Fibroblast of skin of scalp (primary cell): Measurements from ENCODE around the gene CERS5.
"Not testable (repeated sequence)": the region's sequence is repeated elsewhere in the genome, so short reads cannot be mapped to it uniquely, and the experiment has no call there.

Source experiments
- DNase-seq: peaks from one replicate; pipeline ENCODE4 v3.0.0-alpha.2; 2013

Gene CERS5

GRCh38 chr12:50101663-50102062, 65.5 kb downstream of the CERS5 start:
- peak; percentile 63 for DNase-seq

DNA sequence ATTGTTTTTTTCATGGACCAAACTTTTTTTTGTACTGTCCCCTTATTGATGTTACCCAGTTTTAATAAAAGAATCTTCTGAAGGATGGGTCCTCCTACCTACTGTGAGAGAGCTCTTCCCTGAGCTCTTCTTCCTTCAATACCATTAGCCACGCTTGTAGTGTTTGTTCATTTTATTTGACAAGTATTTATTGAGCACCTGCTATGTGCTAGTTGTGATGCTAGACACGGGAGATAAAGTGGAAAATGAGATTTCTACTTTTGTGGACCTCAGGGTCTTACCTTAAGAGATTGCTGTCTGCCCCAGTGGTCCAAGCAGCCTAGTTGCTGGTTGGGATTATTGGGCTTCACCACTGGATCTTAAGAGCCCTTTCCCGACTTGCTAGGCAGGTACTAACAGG, 66.6 kb downstream of the CERS5 start:
- DNase-seq, result no peak

DNA sequence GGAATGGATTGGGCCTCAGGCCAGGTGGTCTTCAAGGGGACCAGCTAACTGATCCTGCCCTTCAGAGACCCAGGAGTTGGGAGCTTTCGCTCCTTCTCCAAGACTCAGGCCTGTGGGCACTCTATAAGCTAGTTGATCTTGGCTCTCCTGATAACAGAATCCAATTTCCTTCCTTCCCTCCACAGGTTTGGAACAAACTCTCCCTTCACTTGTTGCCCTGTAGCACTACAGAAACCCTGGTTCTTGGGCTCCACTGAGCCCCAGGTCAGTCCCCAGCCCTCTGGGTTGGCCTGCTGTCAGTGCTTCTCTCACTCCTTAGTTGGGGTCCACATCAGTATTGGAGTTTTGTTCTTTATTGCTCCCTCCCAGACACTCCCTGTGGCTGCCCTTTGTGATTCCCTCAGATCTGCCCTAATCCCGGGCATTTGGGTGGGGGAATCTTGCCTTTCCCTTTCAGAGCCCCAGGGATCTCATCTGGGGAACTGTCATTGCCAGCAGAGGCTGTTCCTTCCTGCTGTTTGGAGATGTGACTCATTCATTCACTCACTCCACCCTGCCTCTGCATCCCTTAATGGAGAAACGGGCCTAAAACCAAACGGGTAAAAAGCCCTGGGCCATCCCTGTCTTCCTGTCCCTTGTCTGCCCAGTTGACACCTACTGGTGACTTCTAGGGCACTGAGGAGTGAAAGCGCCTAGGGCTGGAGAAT, 67.7 kb downstream of the CERS5 start:
- peak; percentile 41 for DNase-seq

- no peak for DNase-seq
These were observed 69.2 kb downstream of the CERS5 start for GRCh38 chr12:50097952-50098351.

- no peak for DNase-seq
These were observed 76.8 kb downstream of the CERS5 start for GRCh38 chr12:50090391-50090790.

GRCh38 chr12:50089730-50090129, 77.4 kb downstream of the CERS5 start:
- DNase-seq, result no peak

DNA sequence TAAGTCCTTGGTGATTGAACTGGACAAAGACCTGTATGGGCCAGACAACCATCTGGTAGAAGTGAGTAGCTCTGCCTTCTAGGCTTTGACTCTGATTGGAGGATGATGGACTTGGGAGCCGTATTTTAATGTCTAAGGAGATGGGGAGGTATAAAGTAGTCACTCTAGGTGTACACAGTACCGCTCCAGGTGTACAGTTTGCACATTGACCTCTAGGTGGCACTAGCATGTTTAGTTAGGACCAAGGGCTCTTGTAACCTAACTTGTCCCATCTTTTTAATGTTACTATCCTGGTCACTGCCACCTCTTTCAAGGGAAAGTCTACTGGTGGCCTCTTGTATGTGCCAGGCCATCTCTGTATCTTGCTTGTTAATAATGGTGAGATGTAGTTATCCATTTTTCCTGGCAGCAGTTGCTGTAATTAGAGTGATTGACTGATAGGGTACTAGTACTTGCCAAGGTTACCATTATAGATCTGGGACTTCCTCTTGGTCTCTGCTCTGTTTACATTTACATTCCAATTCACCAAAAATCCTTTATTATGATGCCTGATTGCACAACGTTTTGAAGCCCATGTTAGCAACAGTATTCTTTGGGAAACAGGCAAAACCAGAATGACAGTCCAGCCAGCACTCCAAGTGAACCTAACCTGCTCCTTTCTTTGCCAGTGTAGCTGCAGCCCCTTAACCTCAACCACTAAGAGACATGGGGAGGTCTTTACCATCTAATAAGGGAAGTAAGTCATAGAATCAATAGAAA, 78.4 kb downstream of the CERS5 start:
- DNase-seq, result peak; percentile 40

GRCh38 chr12:50087995-50088394, 79.2 kb downstream of the CERS5 start:
- peak; percentile 61 for DNase-seq

DNA sequence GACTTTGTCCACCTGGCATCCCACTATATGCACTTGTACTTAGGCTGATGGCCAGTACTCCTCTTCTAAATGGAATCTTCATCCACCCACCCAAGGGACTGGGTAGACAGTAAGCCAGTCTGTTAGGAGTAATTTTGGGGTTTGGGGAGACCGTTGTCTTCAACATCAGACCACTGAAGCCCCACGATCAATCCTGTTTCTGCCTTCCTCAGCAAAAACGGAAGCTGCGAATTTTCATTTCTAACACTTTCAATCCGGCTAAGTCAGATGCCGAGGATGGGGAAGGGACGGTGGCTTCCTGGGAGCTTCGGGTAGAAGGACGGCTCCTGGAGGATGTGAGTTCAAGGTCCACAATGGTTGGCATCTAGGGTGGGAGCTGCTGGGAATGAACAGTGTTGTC, 80.0 kb downstream of the CERS5 start:
- DNase-seq, result no peak

DNA sequence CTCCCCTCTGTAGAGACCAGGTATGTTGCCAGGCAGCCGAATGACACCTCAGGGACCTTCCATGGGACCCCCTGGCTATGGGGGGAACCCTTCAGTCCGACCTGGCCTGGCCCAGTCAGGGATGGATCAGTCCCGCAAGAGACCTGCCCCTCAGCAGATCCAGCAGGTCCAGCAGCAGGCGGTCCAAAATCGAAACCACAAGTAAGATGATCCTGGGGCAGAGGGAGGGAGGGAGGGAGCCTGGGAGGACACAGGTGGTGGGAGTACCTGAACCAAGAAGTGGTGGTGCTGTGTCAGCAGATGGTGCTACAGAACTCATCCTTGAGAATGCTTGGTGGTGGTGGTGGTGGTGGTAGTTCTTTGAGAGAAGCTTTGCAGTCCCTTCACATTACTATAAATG, 81.0 kb downstream of the CERS5 start:
- no peak for DNase-seq

GRCh38 chr12:50085615-50086072, 81.5 kb downstream of the CERS5 start:
- DNase-seq, result no peak

- DNase-seq, result peak; percentile 95
These were observed 82.2 kb downstream of the CERS5 start, which contains the start of gene SMARCD1 for GRCh38 chr12:50084775-50085614. TSS of gene SMARCD1 (plus strand) at chr12:50085342. CDS start at chr12:50085370, 28 bp downstream.

DNA sequence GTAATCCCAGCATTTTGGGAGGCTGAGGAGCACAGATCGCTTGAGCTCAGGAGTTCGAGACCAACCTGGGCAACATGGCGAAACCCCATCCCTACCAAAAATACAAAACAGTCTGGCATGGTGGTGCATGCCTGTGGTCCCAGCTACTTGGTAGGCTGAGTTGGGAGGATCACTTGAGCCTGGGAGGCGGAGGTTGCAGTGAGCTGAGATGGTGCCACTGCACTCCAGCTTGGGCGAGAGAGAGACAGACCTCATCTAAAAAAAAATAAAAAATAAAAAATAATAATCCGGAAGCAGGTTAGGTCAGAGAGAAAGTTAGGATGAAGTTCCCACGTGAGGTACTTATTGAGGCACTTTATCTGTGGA, 82.8 kb downstream of the CERS5 start:
- not testable (repeated sequence) for DNase-seq

DNA sequence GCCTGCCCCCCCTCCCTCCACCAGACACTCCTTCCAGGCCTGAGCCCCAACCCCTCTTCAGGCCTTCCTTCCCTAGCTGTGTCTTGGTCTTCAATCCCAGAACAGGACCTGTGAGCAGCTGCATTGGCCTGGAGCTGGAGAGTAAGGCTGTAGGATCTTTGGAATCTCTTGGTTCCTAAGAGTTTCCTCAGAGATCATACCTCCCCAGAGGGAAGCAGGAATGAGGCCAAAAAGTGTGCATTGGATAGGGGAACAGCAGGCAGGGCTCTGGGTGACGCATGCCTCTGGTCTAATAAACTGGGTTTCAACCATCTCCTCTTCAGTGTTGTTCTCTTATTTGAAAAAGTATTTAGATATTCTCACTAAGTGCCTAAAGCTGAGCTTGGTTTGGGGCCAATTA, 83.9 kb downstream of the CERS5 start:
- DNase-seq, result no peak

DNA sequence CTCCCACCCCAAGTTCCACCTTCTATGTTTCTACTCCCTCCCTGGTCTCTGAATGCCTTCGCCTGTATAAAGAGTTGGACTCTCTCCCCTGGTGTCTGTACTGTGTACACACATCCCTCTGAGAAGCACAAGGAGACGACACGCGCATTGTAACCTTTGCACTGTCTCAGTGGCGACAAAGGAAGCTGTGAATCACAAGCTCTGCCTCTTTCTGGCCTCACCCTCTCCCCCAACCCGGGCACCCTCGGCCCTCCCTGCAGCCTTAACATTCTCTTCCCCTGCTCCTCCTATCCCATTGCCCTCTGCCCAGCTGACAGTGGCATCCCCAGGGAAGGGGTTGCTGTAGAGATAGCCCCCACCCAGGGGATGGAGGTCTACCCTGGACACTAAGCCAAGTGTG, 84.5 kb downstream of the CERS5 start:
- no peak for DNase-seq

GRCh38 chr12:50081096-50081808, 85.9 kb downstream of the CERS5 start:
- no peak for DNase-seq

DNA sequence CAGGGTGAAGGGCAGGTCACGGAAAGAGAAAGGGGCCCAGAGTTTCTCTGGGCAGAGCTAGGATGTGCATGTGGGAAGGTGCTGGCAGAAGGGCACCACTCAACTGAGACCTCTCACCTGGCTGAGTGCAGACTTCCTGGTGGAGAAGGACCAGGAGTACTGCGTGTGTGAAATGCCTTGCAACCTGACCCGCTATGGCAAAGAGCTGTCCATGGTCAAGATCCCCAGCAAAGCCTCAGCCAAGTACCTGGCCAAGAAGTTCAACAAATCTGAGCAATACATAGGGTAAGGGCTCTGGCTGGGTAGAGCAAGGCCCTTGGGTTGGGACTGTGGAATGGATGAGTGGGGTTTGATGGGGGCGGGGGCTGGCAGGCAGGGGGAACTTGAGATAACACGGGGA, 87.4 kb downstream of the CERS5 start:
- DNase-seq, result no peak
